ENCODE measurements around the gene NCAPG2. TPM values are rescaled to one million over a fixed set of nuclear protein-coding genes. Genes with fewer than 3 reads are reported as not detected.

NCAPG2 gene
- total and polyA plus RNA-seq, 3 donors from 2014 or later = 30.2 to 53.9 (median 34.0) TPM

Small RNA genes within 50 kb of the gene (microRNA-seq; reads per million reads assigned to microRNA genes)
- gene MIR5707 (ENCODE audit: borderline number of aligned reads in 2 of 2, borderline replicate concordance in 1 of 2) = 0 reads per million in 2 donors

Small RNA genes within 50 kb of the gene (small RNA-seq; reads per million reads assigned to genes)
- gene MIR5707 = 0 reads per million in 2 donors
- gene THAP5P1 = 0 reads per million in 2 donors

Other genes with a start within 250 kb of the NCAPG2 start
- 10 to 100 TPM in 1 of 2 donors, 1 to 10 TPM in 1; 9.8 to 10.8 TPM for gene PTPRN2, start 117.0 kb downstream of the NCAPG2 start, total RNA-seq
- gene PTPRN2, start 117.0 kb downstream of the NCAPG2 start, polyA plus RNA-seq (ENCODE audit: insufficient read depth, low read depth, low replicate concordance) = 9.3 TPM
- 10 to 100 TPM; 61.1 to 73.1 TPM for gene ESYT2, start 124.7 kb upstream of the NCAPG2 start, total RNA-seq
- 53.9 TPM for gene ESYT2, start 124.7 kb upstream of the NCAPG2 start, polyA plus RNA-seq (ENCODE audit: insufficient read depth, low read depth, low replicate concordance)
- 10 to 100 TPM; 71.5 to 86.8 TPM for gene DYNC2I1, start 151.8 kb upstream of the NCAPG2 start, total RNA-seq
- 72.1 TPM for gene DYNC2I1, start 151.8 kb upstream of the NCAPG2 start, polyA plus RNA-seq (ENCODE audit: insufficient read depth, low read depth, low replicate concordance)